Measurements from ENCODE around the gene IDE. TPM values are rescaled to one million over a fixed set of nuclear protein-coding genes. Genes with fewer than 3 reads are reported as not detected.

IDE gene
- total and polyA plus RNA-seq, 2 of the 13 experiments (the other 11 are each of a cell fraction or from before 2014, with no cell fraction given) = 16.1 to 52.1 TPM

DNA sequence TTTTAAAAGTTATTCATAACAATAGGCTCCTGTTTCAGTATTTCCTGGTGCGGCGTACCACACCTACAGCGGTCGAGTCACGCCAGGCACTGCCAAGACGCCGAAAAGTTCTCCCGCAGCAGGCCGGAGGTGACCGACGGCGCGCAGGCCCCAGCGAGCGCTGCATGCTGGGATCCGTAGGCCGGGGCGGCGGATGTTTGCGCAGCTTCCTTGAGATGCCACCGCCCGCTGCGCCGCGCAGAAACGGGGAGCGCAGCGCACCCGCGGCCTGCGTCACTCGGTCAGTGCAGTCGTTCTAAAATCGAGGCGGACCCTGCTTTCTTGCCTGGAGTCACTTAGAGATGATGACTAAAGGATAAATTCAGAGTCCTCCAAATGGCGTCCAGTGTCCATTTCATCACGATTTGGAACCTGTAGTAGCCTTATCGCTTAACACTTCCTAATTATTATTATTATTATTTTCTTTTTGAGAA, 17.7 kb upstream of the IDE start (continued):
- TF ChIP-seq, protein P1, sequence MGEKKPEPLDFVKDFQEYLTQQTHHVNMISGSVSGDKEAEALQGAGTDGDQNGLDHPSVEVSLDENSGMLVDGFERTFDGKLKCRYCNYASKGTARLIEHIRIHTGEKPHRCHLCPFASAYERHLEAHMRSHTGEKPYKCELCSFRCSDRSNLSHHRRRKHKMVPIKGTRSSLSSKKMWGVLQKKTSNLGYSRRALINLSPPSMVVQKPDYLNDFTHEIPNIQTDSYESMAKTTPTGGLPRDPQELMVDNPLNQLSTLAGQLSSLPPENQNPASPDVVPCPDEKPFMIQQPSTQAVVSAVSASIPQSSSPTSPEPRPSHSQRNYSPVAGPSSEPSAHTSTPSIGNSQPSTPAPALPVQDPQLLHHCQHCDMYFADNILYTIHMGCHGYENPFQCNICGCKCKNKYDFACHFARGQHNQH (CRISPR knock-in tag; IDR thresholded peaks at IDR 0.05) = 0 out of 2 replicates have a peak, but pooled peaks have one; percentile 18
- no peak for TF ChIP-seq NFE2L1 (CRISPR knock-in tag; IDR thresholded peaks at IDR 0.05; ENCODE audit: borderline replicate concordance)
- TF ChIP-seq, protein P2, sequence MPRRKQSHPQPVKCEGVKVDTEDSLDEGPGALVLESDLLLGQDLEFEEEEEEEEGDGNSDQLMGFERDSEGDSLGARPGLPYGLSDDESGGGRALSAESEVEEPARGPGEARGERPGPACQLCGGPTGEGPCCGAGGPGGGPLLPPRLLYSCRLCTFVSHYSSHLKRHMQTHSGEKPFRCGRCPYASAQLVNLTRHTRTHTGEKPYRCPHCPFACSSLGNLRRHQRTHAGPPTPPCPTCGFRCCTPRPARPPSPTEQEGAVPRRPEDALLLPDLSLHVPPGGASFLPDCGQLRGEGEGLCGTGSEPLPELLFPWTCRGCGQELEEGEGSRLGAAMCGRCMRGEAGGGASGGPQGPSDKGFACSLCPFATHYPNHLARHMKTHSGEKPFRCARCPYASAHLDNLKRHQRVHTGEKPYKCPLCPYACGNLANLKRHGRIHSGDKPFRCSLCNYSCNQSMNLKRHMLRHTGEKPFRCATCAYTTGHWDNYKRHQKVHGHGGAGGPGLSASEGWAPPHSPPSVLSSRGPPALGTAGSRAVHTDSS (CRISPR knock-in tag; conservative IDR thresholded peaks at IDR 0.05) = peak; percentile 71; the same call in 1 of the 2 replicates
- peak; percentile 97 for TF ChIP-seq THAP11 (CRISPR knock-in tag; IDR thresholded peaks at IDR 0.05)
- peak; percentile 44 for TF ChIP-seq PHF5A (CRISPR knock-in tag; IDR thresholded peaks at IDR 0.05; ENCODE audit: low read depth, unreplicated experiment)
- no peak for TF ChIP-seq ZFP36L2 (CRISPR knock-in tag; IDR thresholded peaks at IDR 0.05)
- no peak for TF ChIP-seq MZF1 (CRISPR knock-in tag; IDR thresholded peaks at IDR 0.05; ENCODE audit: borderline replicate concordance)
- no peak for TF ChIP-seq ELF4 (CRISPR knock-in tag; IDR thresholded peaks at IDR 0.05; ENCODE audit: borderline replicate concordance)
- TF ChIP-seq KLF12 (CRISPR knock-in tag; IDR thresholded peaks at IDR 0.05; ENCODE audit: borderline replicate concordance) = peak; percentile 88; the same call in 1 of the 2 replicates
- TF ChIP-seq, protein P3, sequence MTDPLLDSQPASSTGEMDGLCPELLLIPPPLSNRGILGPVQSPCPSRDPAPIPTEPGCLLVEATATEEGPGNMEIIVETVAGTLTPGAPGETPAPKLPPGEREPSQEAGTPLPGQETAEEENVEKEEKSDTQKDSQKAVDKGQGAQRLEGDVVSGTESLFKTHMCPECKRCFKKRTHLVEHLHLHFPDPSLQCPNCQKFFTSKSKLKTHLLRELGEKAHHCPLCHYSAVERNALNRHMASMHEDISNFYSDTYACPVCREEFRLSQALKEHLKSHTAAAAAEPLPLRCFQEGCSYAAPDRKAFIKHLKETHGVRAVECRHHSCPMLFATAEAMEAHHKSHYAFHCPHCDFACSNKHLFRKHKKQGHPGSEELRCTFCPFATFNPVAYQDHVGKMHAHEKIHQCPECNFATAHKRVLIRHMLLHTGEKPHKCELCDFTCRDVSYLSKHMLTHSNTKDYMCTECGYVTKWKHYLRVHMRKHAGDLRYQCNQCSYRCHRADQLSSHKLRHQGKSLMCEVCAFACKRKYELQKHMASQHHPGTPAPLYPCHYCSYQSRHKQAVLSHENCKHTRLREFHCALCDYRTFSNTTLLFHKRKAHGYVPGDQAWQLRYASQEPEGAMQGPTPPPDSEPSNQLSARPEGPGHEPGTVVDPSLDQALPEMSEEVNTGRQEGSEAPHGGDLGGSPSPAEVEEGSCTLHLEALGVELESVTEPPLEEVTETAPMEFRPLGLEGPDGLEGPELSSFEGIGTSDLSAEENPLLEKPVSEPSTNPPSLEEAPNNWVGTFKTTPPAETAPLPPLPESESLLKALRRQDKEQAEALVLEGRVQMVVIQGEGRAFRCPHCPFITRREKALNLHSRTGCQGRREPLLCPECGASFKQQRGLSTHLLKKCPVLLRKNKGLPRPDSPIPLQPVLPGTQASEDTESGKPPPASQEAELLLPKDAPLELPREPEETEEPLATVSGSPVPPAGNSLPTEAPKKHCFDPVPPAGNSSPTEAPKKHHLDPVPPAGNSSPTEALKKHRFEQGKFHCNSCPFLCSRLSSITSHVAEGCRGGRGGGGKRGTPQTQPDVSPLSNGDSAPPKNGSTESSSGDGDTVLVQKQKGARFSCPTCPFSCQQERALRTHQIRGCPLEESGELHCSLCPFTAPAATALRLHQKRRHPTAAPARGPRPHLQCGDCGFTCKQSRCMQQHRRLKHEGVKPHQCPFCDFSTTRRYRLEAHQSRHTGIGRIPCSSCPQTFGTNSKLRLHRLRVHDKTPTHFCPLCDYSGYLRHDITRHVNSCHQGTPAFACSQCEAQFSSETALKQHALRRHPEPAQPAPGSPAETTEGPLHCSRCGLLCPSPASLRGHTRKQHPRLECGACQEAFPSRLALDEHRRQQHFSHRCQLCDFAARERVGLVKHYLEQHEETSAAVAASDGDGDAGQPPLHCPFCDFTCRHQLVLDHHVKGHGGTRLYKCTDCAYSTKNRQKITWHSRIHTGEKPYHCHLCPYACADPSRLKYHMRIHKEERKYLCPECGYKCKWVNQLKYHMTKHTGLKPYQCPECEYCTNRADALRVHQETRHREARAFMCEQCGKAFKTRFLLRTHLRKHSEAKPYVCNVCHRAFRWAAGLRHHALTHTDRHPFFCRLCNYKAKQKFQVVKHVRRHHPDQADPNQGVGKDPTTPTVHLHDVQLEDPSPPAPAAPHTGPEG (CRISPR knock-in tag; IDR thresholded peaks at IDR 0.05) = peak; percentile 74; the same call in 1 of the 2 replicates
- TF ChIP-seq, protein P4, sequence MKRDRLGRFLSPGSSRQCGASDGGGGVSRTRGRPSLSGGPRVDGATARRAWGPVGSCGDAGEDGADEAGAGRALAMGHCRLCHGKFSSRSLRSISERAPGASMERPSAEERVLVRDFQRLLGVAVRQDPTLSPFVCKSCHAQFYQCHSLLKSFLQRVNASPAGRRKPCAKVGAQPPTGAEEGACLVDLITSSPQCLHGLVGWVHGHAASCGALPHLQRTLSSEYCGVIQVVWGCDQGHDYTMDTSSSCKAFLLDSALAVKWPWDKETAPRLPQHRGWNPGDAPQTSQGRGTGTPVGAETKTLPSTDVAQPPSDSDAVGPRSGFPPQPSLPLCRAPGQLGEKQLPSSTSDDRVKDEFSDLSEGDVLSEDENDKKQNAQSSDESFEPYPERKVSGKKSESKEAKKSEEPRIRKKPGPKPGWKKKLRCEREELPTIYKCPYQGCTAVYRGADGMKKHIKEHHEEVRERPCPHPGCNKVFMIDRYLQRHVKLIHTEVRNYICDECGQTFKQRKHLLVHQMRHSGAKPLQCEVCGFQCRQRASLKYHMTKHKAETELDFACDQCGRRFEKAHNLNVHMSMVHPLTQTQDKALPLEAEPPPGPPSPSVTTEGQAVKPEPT (CRISPR knock-in tag; IDR thresholded peaks at IDR 0.05; ENCODE audit: low read depth) = no peak
- TF ChIP-seq MIXL1 (CRISPR knock-in tag; IDR thresholded peaks at IDR 0.05) = no peak; the same call in 1 of the 2 replicates
- TF ChIP-seq, protein P5, sequence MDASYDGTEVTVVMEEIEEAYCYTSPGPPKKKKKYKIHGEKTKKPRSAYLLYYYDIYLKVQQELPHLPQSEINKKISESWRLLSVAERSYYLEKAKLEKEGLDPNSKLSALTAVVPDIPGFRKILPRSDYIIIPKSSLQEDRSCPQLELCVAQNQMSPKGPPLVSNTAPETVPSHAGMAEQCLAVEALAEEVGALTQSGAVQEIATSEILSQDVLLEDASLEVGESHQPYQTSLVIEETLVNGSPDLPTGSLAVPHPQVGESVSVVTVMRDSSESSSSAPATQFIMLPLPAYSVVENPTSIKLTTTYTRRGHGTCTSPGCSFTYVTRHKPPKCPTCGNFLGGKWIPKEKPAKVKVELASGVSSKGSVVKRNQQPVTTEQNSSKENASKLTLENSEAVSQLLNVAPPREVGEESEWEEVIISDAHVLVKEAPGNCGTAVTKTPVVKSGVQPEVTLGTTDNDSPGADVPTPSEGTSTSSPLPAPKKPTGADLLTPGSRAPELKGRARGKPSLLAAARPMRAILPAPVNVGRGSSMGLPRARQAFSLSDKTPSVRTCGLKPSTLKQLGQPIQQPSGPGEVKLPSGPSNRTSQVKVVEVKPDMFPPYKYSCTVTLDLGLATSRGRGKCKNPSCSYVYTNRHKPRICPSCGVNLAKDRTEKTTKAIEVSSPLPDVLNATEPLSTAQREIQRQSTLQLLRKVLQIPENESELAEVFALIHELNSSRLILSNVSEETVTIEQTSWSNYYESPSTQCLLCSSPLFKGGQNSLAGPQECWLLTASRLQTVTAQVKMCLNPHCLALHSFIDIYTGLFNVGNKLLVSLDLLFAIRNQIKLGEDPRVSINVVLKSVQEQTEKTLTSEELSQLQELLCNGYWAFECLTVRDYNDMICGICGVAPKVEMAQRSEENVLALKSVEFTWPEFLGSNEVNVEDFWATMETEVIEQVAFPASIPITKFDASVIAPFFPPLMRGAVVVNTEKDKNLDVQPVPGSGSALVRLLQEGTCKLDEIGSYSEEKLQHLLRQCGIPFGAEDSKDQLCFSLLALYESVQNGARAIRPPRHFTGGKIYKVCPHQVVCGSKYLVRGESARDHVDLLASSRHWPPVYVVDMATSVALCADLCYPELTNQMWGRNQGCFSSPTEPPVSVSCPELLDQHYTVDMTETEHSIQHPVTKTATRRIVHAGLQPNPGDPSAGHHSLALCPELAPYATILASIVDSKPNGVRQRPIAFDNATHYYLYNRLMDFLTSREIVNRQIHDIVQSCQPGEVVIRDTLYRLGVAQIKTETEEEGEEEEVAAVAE (CRISPR knock-in tag; IDR thresholded peaks at IDR 0.05; ENCODE audit: borderline replicate concordance) = no peak
- no peak for TF ChIP-seq KAT2B (IDR thresholded peaks at IDR 0.05; ENCODE audit: borderline replicate concordance, low read depth, low read length)

All from HepG2 (cell line).